ENCODE measurements around the gene TRPV3. TPM values are rescaled to one million over a fixed set of nuclear protein-coding genes. Genes with fewer than 3 reads are reported as not detected.

Gene TRPV3
- total RNA-seq, 3 donors from 2014 or later (not counting 1 experiment from before 2014, with no cell fraction given): 5.6 to 10.3 (median 7.6) TPM

GRCh38 chr17:3539881-3540540, 17.6 kb downstream of the TRPV3 start:
- no peak for TF ChIP-seq CTCF (IDR thresholded peaks at IDR 0.05)
- Histone ChIP-seq H3K27me3 (ENCODE audit: control insufficient read depth, insufficient read depth, low read length) (no peaks in the 10 kb centered on the region), H3K36me3 (ENCODE audit: control insufficient read depth, insufficient read depth, low read length) (no peaks in the 10 kb centered on the region), H3K27ac (ENCODE audit: low read length) (no peak overlapping the region), H3K4me1 (ENCODE audit: control insufficient read depth, insufficient read depth, low read length) (peaks cover 9% of the 10 kb centered on the region), H3K9me3 (ENCODE audit: control insufficient read depth, insufficient read depth, low read length) (no peaks in the 10 kb centered on the region), H3K4me3 (ENCODE audit: low read length) (no peak overlapping the region)
- ATAC-seq (no peak), DNase-seq (no peak)
- Mint-ChIP-seq H3K9me3 (no peaks in the 10 kb centered on the region), H3K36me3 (no peaks in the 10 kb centered on the region), H3K27ac (no peak overlapping the region), H3K4me1 (peaks cover 5 to 13% of the 10 kb centered on the region in 2 donors), H3K4me3 (no peak overlapping the region), H3K27me3 (ENCODE audit: low read depth in 2 of 2) (peaks cover 0 to 3% of the 10 kb centered on the region in 2 donors)
- intact Hi-C loops (cut with micrococcal nuclease): no loop called here
- WGBS (ENCODE audit: insufficient coverage): 96% methylated on average over 1 of the region's 8 CpGs

DNA sequence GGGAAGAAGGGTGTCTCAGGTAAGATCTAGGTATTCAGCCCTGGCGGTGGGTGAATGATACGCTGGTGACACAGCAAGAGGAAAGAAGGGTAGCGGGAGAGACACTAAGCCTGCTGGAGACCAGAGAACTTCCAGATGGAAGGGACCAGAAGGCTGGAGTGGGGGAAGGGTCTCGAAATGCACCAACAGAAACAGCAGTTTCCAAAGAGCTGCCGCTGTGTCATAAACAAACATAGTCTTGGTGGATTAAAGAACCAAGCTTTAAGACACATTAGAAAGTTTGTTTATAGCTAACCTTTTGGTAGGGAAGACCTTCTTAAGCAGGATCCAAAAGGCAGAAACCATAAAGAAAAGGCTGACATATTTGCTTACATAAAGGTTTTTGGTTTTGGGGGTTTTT, 20.9 kb downstream of the TRPV3 start:
- H3K27ac ChIP-seq (ENCODE audit: low read length): no peak overlapping the region
- DNase-seq: no peak
- ATAC-seq: no peak
- no peaks in the 10 kb centered on the region for H3K27me3 ChIP-seq (ENCODE audit: control insufficient read depth, insufficient read depth, low read length)
- no peak overlapping the region for H3K27ac Mint-ChIP-seq
- H3K27me3 Mint-ChIP-seq (ENCODE audit: low read depth in 2 of 2): no peaks in the 10 kb centered on the region
- no peaks in the 10 kb centered on the region for H3K9me3 Mint-ChIP-seq
- no peaks in the 10 kb centered on the region for H3K36me3 ChIP-seq (ENCODE audit: control insufficient read depth, insufficient read depth, low read length)
- 80% methylated on average over 5 of the region's 5 CpGs for WGBS (ENCODE audit: insufficient coverage)
- peaks cover 17% of the 10 kb centered on the region for H3K4me1 ChIP-seq (ENCODE audit: control insufficient read depth, insufficient read depth, low read length)
- no peak for TF ChIP-seq CTCF (IDR thresholded peaks at IDR 0.05)
- H3K4me3 Mint-ChIP-seq: peak overlapping the region; percentile 9
- H3K4me3 ChIP-seq (ENCODE audit: low read length): no peak overlapping the region
- H3K4me1 Mint-ChIP-seq: peaks cover 5 to 19% of the 10 kb centered on the region in 2 donors
- H3K36me3 Mint-ChIP-seq: no peaks in the 10 kb centered on the region
- intact Hi-C loops (cut with micrococcal nuclease): no loop called here
- peaks cover 2% of the 10 kb centered on the region for H3K9me3 ChIP-seq (ENCODE audit: control insufficient read depth, insufficient read depth, low read length)

DNA sequence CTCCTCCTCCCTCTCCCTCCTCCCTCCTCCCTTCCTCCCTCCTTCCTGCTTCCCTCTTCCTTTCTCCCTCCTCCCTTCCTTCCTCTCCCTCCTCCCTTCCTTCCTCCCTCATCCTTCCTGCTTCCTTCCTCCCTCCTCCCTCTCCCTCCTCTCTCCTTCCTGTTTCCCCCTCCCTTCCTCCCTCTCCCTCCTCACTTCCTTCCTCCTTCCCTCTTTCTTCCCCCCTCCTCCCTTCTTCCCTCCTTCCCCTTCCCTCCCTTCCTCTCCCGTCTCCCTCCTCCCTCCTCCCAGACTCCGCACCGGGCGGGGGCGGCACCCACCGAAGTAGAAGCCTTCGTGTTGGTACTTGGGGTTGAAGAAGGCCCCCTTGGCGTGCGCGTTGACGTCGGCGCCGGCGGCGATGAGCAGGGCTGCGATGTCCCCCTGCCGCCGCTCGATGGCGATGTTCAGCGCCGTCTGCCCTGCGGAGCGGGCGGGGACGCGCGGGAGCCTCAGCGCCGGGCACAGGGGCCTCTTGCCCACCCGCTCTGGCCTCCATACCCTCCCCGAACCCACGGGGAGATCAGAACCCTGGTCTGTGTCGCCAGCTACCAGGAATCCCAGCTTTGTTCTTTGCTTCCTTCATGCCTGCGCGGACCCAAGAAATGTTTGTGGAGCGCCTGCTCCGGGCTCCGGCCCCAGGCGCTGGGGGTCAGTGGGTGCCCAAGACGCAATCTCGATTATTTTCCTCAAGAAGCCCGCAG, 22.2 kb downstream of the TRPV3 start:
- H3K4me1 ChIP-seq (ENCODE audit: control insufficient read depth, insufficient read depth, low read length): peaks cover 17% of the 10 kb centered on the region
- Mint-ChIP-seq H3K27ac (peak overlapping the region; percentile 77 to 85), H3K27me3 (ENCODE audit: low read depth in 2 of 2) (no peaks in the 10 kb centered on the region), H3K9me3 (no peaks in the 10 kb centered on the region), H3K36me3 (no peaks in the 10 kb centered on the region), H3K4me3 (peak overlapping the region; percentile 83), H3K4me1 (peaks cover 5 to 19% of the 10 kb centered on the region in 2 donors)
- peaks cover 2% of the 10 kb centered on the region for H3K9me3 ChIP-seq (ENCODE audit: control insufficient read depth, insufficient read depth, low read length)
- TF ChIP-seq CTCF (IDR thresholded peaks at IDR 0.05): peak; percentile 66
- 8% methylated on average over 42 of the region's 44 CpGs for WGBS (ENCODE audit: insufficient coverage)
- no peaks in the 10 kb centered on the region for H3K36me3 ChIP-seq (ENCODE audit: control insufficient read depth, insufficient read depth, low read length)
- peak; percentile 87 to 97 (median 97) for ATAC-seq
- H3K4me3 ChIP-seq (ENCODE audit: low read length): peak overlapping the region; percentile 35
- DNase-seq: peak; percentile 64 to 78
- peak overlapping the region; percentile 60 for H3K27ac ChIP-seq (ENCODE audit: low read length)
- H3K27me3 ChIP-seq (ENCODE audit: control insufficient read depth, insufficient read depth, low read length): no peaks in the 10 kb centered on the region
- intact Hi-C loops (cut with micrococcal nuclease): no loop called here

Measured in natural killer cell (primary cell).